Measurements from ENCODE around the gene KIAA0040.

- TF ChIP-seq EP300 (IDR thresholded peaks at IDR 0.05; ENCODE audit: borderline replicate concordance in 1 of 2, control insufficient read depth in 1 of 2, low read depth in 2 of 2, low read length in 2 of 2) (no peak), PAX5 (IDR thresholded peaks at IDR 0.05; ENCODE audit: borderline replicate concordance, low read depth, low read length) (no peak), SIN3A (IDR thresholded peaks at IDR 0.05; ENCODE audit: low read depth, low read length) (no peak), ATF3 (IDR thresholded peaks at IDR 0.05; ENCODE audit: borderline replicate concordance, extremely low read depth, low read depth, low read length) (no peak)
Observed at GRCh38 chr1:175208773-175209492, 16.4 kb upstream of the KIAA0040 start.
